Activated CD4-positive, alpha-beta T cell treated with anti-CD3 and anti-CD28 coated beads, Interleukin-2, amount 50 U/mL, for 1 hour (primary cell): Measurements from ENCODE around the gene UCN2.

ENCODE experiments used
- DNase-seq: peaks from one replicate; pipeline ENCODE4 v3.0.0-alpha.2; 2020

The UCN2 gene

GRCh38 chr3:48563382-48563918 is at the start of gene UCN2:
TSS of gene UCN2 (minus strand) at chr3:48563781. CDS start at chr3:48563124, 657 bp downstream.
- DNase-seq: no peak

- DNase-seq: no peak
Observed at GRCh38 chr3:48612309-48612708, 48.7 kb upstream of the UCN2 start.

- DNase-seq: peak; percentile 90
Observed at GRCh38 chr3:48609088-48610005, 45.8 kb upstream of the UCN2 start, which contains the start of gene UQCRC1. TSS of gene UQCRC1 (minus strand) at chr3:48609646. CDS start at chr3:48609620, 26 bp downstream.

GRCh38 chr3:48607519-48607918 is 43.9 kb upstream of the UCN2 start:
- no peak for DNase-seq

GRCh38 chr3:48601622-48601994 is 38.0 kb upstream of the UCN2 start:
- DNase-seq: no peak

- no peak for DNase-seq
Observed at GRCh38 chr3:48600711-48601621, 37.4 kb upstream of the UCN2 start.

GRCh38 chr3:48599509-48600285 is 36.1 kb upstream of the UCN2 start:
- DNase-seq: no peak

- no peak for DNase-seq
Observed at GRCh38 chr3:48599077-48599501, 35.5 kb upstream of the UCN2 start.

- DNase-seq: no peak
Observed at GRCh38 chr3:48598323-48599076, 34.9 kb upstream of the UCN2 start.

GRCh38 chr3:48597408-48597800 is 33.8 kb upstream of the UCN2 start:
- no peak for DNase-seq

- DNase-seq: no peak
Observed at GRCh38 chr3:48596676-48597407, 33.3 kb upstream of the UCN2 start.

- no peak for DNase-seq
Observed at GRCh38 chr3:48596157-48596556, 32.6 kb upstream of the UCN2 start.

- no peak for DNase-seq
Observed at GRCh38 chr3:48595526-48596121, 32.0 kb upstream of the UCN2 start.

GRCh38 chr3:48595075-48595525 is 31.5 kb upstream of the UCN2 start, which contains the start of gene COL7A1:
TSS of gene COL7A1 (minus strand) at chr3:48595329. CDS start at chr3:48595159, 170 bp downstream.
- no peak for DNase-seq

GRCh38 chr3:48594417-48595049 is 31.0 kb upstream of the UCN2 start:
- DNase-seq: no peak

GRCh38 chr3:48593337-48593736 is 29.8 kb upstream of the UCN2 start:
- no peak for DNase-seq

- no peak for DNase-seq
Observed at GRCh38 chr3:48592519-48593087, 29.0 kb upstream of the UCN2 start.

GRCh38 chr3:48591886-48592518 is 28.4 kb upstream of the UCN2 start:
- no peak for DNase-seq

- no peak for DNase-seq
Observed at GRCh38 chr3:48591436-48591835, 27.9 kb upstream of the UCN2 start.
